Hepatocyte (in vitro differentiated cells): ENCODE data around the gene PLG.

Experiments
- CTCF ChIP-seq: fragments of 200-600 bp; sonication (generic); IDR thresholded peaks from 2 replicates; pipeline ENCODE4 v1.5.1; 2016; ENCODE audit warnings: antibody characterized with exemption, mild to moderate bottlenecking; ENCODE audit not compliant: poor library complexity
- EZH2phosphoT487 ChIP-seq: fragments of 200-600 bp; sonication (generic); IDR thresholded peaks from one replicate; pipeline ENCODE4 v1.6.1; 2018; ENCODE audit warnings: antibody characterized with exemption, mild to moderate bottlenecking, low read depth, moderate library complexity; ENCODE audit not compliant: unreplicated experiment, severe bottlenecking

DNA sequence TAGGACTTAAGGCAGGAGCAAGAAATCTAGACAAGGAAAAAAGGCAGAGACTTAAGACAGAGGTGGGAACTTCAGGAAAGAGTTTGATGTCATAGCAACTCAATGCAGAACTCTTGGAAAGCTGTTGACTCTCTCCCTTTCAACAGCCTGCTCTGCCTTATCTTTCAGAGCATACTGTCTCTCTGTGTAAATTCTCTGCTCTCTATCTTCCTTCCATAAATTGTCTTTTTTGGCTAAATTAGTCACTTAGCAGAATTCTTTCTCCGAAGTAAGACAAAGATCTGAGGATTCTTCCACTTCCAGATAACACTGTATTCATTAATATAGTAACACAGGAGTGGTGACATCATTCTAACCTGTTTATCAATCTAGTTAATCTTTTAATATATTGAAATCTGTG is 80.2 kb downstream of the PLG start:
- TF ChIP-seq CTCF (no peak), EZH2phosphoT487 (no peak)
